ENCODE results near the gene P2RY8.

DNA sequence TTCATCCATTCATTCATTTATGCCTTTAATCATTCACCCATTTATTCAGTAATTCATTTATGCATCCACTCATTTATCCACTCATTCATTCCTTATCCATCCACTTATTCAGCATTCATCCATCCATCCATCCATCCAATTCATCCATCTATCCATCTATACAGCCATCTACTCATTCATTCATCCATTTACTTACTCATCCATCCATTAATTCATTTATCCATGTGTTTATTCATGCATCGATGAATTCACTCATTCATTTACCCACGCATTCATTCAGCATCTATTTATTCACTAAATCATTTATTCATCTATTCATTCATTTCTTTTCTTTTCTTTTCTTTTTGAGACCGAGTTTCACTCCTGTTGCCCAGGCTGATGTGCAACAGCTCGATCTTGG is 10.4 kb downstream of the P2RY8 start:
- no peak for TF ChIP-seq RAD21 (IDR thresholded peaks at IDR 0.05; ENCODE audit: insufficient read depth, low read depth, low read length)
- TF ChIP-seq, protein P1, sequence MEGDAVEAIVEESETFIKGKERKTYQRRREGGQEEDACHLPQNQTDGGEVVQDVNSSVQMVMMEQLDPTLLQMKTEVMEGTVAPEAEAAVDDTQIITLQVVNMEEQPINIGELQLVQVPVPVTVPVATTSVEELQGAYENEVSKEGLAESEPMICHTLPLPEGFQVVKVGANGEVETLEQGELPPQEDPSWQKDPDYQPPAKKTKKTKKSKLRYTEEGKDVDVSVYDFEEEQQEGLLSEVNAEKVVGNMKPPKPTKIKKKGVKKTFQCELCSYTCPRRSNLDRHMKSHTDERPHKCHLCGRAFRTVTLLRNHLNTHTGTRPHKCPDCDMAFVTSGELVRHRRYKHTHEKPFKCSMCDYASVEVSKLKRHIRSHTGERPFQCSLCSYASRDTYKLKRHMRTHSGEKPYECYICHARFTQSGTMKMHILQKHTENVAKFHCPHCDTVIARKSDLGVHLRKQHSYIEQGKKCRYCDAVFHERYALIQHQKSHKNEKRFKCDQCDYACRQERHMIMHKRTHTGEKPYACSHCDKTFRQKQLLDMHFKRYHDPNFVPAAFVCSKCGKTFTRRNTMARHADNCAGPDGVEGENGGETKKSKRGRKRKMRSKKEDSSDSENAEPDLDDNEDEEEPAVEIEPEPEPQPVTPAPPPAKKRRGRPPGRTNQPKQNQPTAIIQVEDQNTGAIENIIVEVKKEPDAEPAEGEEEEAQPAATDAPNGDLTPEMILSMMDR (IDR thresholded peaks at IDR 0.05 in 2 of 3, conservative IDR thresholded peaks at IDR 0.05 in 1 of 3; ENCODE audit: control insufficient read depth in 2 of 3, extremely low read depth in 1 of 3, insufficient read depth in 1 of 3, low read depth in 3 of 3, low read length in 3 of 3), result no peak
- TF ChIP-seq POLR2A (IDR thresholded peaks at IDR 0.05; ENCODE audit: low read depth, low read length), result no peak
- no peak for TF ChIP-seq BMI1 (IDR thresholded peaks at IDR 0.05; ENCODE audit: borderline replicate concordance)
- no peak for TF ChIP-seq NRF1 (conservative IDR thresholded peaks at IDR 0.05; ENCODE audit: low read depth, low read length)
- TF ChIP-seq, protein P2, sequence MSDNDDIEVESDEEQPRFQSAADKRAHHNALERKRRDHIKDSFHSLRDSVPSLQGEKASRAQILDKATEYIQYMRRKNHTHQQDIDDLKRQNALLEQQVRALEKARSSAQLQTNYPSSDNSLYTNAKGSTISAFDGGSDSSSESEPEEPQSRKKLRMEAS (IDR thresholded peaks at IDR 0.05; ENCODE audit: low read depth, low read length), result no peak
- TF ChIP-seq KDM1A (IDR thresholded peaks at IDR 0.05; ENCODE audit: borderline replicate concordance), result no peak
- TF ChIP-seq ZNF384 (IDR thresholded peaks at IDR 0.05; ENCODE audit: borderline replicate concordance, low read depth, low read length), result no peak
- TF ChIP-seq, protein P3, sequence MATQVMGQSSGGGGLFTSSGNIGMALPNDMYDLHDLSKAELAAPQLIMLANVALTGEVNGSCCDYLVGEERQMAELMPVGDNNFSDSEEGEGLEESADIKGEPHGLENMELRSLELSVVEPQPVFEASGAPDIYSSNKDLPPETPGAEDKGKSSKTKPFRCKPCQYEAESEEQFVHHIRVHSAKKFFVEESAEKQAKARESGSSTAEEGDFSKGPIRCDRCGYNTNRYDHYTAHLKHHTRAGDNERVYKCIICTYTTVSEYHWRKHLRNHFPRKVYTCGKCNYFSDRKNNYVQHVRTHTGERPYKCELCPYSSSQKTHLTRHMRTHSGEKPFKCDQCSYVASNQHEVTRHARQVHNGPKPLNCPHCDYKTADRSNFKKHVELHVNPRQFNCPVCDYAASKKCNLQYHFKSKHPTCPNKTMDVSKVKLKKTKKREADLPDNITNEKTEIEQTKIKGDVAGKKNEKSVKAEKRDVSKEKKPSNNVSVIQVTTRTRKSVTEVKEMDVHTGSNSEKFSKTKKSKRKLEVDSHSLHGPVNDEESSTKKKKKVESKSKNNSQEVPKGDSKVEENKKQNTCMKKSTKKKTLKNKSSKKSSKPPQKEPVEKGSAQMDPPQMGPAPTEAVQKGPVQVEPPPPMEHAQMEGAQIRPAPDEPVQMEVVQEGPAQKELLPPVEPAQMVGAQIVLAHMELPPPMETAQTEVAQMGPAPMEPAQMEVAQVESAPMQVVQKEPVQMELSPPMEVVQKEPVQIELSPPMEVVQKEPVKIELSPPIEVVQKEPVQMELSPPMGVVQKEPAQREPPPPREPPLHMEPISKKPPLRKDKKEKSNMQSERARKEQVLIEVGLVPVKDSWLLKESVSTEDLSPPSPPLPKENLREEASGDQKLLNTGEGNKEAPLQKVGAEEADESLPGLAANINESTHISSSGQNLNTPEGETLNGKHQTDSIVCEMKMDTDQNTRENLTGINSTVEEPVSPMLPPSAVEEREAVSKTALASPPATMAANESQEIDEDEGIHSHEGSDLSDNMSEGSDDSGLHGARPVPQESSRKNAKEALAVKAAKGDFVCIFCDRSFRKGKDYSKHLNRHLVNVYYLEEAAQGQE (IDR thresholded peaks at IDR 0.05; ENCODE audit: low read depth, low read length), result no peak
- TF ChIP-seq RELA (IDR thresholded peaks at IDR 0.05; ENCODE audit: borderline replicate concordance, partially characterized antibody), result no peak
- no peak for TF ChIP-seq GABPA (IDR thresholded peaks at IDR 0.05; ENCODE audit: low read depth)
- TF ChIP-seq TCF3 (IDR thresholded peaks at IDR 0.05; ENCODE audit: borderline replicate concordance, insufficient read depth, low read depth, low read length), result no peak
- TF ChIP-seq, protein P4, sequence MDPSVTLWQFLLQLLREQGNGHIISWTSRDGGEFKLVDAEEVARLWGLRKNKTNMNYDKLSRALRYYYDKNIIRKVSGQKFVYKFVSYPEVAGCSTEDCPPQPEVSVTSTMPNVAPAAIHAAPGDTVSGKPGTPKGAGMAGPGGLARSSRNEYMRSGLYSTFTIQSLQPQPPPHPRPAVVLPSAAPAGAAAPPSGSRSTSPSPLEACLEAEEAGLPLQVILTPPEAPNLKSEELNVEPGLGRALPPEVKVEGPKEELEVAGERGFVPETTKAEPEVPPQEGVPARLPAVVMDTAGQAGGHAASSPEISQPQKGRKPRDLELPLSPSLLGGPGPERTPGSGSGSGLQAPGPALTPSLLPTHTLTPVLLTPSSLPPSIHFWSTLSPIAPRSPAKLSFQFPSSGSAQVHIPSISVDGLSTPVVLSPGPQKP (IDR thresholded peaks at IDR 0.05; ENCODE audit: low read depth, low read length), result no peak
- no peak for TF ChIP-seq EED (IDR thresholded peaks at IDR 0.05; ENCODE audit: low read depth)
